Suprapubic skin (tissue), 4 donors: Measurements from ENCODE around the gene BEX2. TPM values are rescaled to one million over a fixed set of nuclear protein-coding genes. Genes with fewer than 3 reads are reported as not detected.
A peak's percentile ranks its signal among the peaks of the same experiment; 100 is the strongest.
"Not testable (repeated sequence)": the region's sequence is repeated elsewhere in the genome, so short reads cannot be mapped to it uniquely, and the experiment has no call there.

ENCODE experiments used
- DNase-seq, 2 donors: peaks; one replicate each; pipeline ENCODE4 v3.0.0-alpha.2; 2019; ENCODE audit warnings: low spot score in 2 of 2
- H3K27ac ChIP-seq: fragments of 200-600 bp; sonication (generic); one replicate; pipeline ENCODE4 v1.5.1; 2019
- H3K27me3 ChIP-seq: fragments of 200-600 bp; sonication (generic); one replicate; pipeline ENCODE4 v1.5.1; 2019
- H3K36me3 ChIP-seq: fragments of 200-600 bp; sonication (generic); one replicate; pipeline ENCODE4 v1.5.1; 2019
- H3K4me1 ChIP-seq: fragments of 200-600 bp; sonication (generic); one replicate; pipeline ENCODE4 v1.5.1; 2019
- H3K4me3 ChIP-seq: fragments of 200-600 bp; sonication (generic); one replicate; pipeline ENCODE4 v1.5.1; 2019; ENCODE audit warnings: mild to moderate bottlenecking
- H3K9me3 ChIP-seq: fragments of 200-600 bp; sonication (generic); one replicate; pipeline ENCODE4 v1.5.1; 2019
- CTCF ChIP-seq, 2 donors: fragments of 200-600 bp in 1 of 2; fragments of 450-650 bp in 1 of 2; sonication (generic) in 1 of 2; IDR thresholded peaks; one replicate each; pipeline ENCODE4 v1.5.1; 2016 to 2019; ENCODE audit warnings: antibody characterized with exemption in 2 of 2, mild to moderate bottlenecking in 1 of 2, moderate library complexity in 1 of 2
- EP300 ChIP-seq: sonication (generic); formaldehyde crosslinking; IDR thresholded peaks from one replicate; pipeline ENCODE4 v1.6.1; 2017; ENCODE audit warnings: antibody characterized with exemption
- POLR2A ChIP-seq, 2 donors: fragments of 450-650 bp; IDR thresholded peaks; one replicate each; pipeline ENCODE4 v1.6.1; 2017; ENCODE audit warnings: antibody characterized with exemption in 2 of 2, mild to moderate bottlenecking in 2 of 2, moderate library complexity in 2 of 2
- POLR2AphosphoS5 ChIP-seq, 3 donors: sonication (generic); formaldehyde crosslinking; IDR thresholded peaks; one replicate each; pipeline ENCODE4 v1.6.1; 2017; ENCODE audit warnings: antibody characterized with exemption in 3 of 3
- WGBS: methylation state at CpG from one replicate; pipeline ENCODE4 v1.1.5; 2018; 5-methylcytosine and 5-hydroxymethylcytosine counted together
- total RNA-seq, 4 donors: library from RNA; depleted of rRNA; stranded (reverse); fragments of >200 nt; gene quantifications; one replicate each; pipeline ENCODE4 v1.1.0, GENCODE V29; 2016

Gene BEX2
- 10 to 100 TPM; 10.1 to 16.4 (median 13.3) TPM for total RNA-seq

- 24% methylated on average over 39 of the region's 52 CpGs for WGBS
- no peaks in the 10 kb centered on the region for H3K9me3 ChIP-seq
- TF ChIP-seq POLR2AphosphoS5 (IDR thresholded peaks at IDR 0.05) (no peak), CTCF (IDR thresholded peaks at IDR 0.05) (no peak), EP300 (no peak), POLR2A (IDR thresholded peaks at IDR 0.05) (no peak)
- no peak within 1 kb of the TSS for H3K27ac ChIP-seq
- peak within 1 kb of the TSS; percentile 66 for H3K4me3 ChIP-seq
- H3K27me3 ChIP-seq = no peaks in the 10 kb centered on the region
- peaks cover 10% of the 10 kb centered on the region for H3K4me1 ChIP-seq
- H3K36me3 ChIP-seq = no peaks in the 10 kb centered on the region
- DNase-seq = peak; percentile 66 to 78
Observed at GRCh38 chrX:103310555-103311398, at the start of gene BEX2. Gene BEX2 (minus strand): TSS chrX:103310990. CDS start chrX:103309976, 1,014 bp downstream.

- TF ChIP-seq EP300 (no peak), POLR2AphosphoS5 (IDR thresholded peaks at IDR 0.05) (no peak), POLR2A (IDR thresholded peaks at IDR 0.05) (no peak), CTCF (IDR thresholded peaks at IDR 0.05) (no peak)
- Histone ChIP-seq H3K27ac (no peak overlapping the region), H3K4me1 (peaks cover 7% of the 10 kb centered on the region), H3K9me3 (no peaks in the 10 kb centered on the region), H3K36me3 (no peaks in the 10 kb centered on the region), H3K27me3 (no peaks in the 10 kb centered on the region), H3K4me3 (no peak overlapping the region)
- WGBS = 73% methylated on average over 2 of the region's 2 CpGs
- DNase-seq = no peak
Observed at GRCh38 chrX:103360092-103360491, 49.3 kb upstream of the BEX2 start.

- WGBS = 89% methylated on average over 3 of the region's 3 CpGs
- H3K27me3 ChIP-seq, DNase-seq, H3K36me3 ChIP-seq, H3K27ac ChIP-seq, H3K9me3 ChIP-seq, H3K4me1 ChIP-seq, H3K4me3 ChIP-seq: not testable (repeated sequence)
Observed at GRCh38 chrX:103359605-103360004, 48.8 kb upstream of the BEX2 start.

- TF ChIP-seq POLR2AphosphoS5 (IDR thresholded peaks at IDR 0.05) = no peak
- no peak for TF ChIP-seq POLR2A (IDR thresholded peaks at IDR 0.05)
- TF ChIP-seq CTCF (IDR thresholded peaks at IDR 0.05) = no peak
- Histone ChIP-seq H3K4me1 (peaks cover 7% of the 10 kb centered on the region), H3K27me3 (no peaks in the 10 kb centered on the region), H3K4me3 (peak overlapping the region; percentile 66), H3K27ac (no peak overlapping the region), H3K9me3 (no peaks in the 10 kb centered on the region), H3K36me3 (no peaks in the 10 kb centered on the region)
- WGBS = 81% methylated on average over 2 of the region's 2 CpGs
- no peak for DNase-seq
Observed at GRCh38 chrX:103357871-103358270, 47.1 kb upstream of the BEX2 start.

- Histone ChIP-seq H3K4me3 (peak overlapping the region; percentile 66), H3K27me3 (no peaks in the 10 kb centered on the region), H3K9me3 (no peaks in the 10 kb centered on the region), H3K27ac (peak overlapping the region; percentile 81), H3K36me3 (no peaks in the 10 kb centered on the region), H3K4me1 (peaks cover 7% of the 10 kb centered on the region)
- TF ChIP-seq POLR2A (IDR thresholded peaks at IDR 0.05) (no peak), CTCF (IDR thresholded peaks at IDR 0.05) (no peak), POLR2AphosphoS5 (IDR thresholded peaks at IDR 0.05) (no peak)
- 21% methylated on average over 13 of the region's 13 CpGs for WGBS
- no peak for DNase-seq
Observed at GRCh38 chrX:103356858-103357257, 46.1 kb upstream of the BEX2 start.
